K562 (cell line): ENCODE measurements around the gene FERMT3. TPM values are rescaled to one million over a fixed set of nuclear protein-coding genes. Genes with fewer than 3 reads are reported as not detected.

Experiments used
- ASH1L ChIP-seq: fragments of 450-650 bp; IDR thresholded peaks from 2 replicates; pipeline ENCODE4 v1.6.1; 2018; ENCODE audit warnings: borderline replicate concordance, mild to moderate bottlenecking, low read depth; ENCODE audit not compliant: partially characterized antibody
- CBFA2T3 ChIP-seq: fragments of 450-650 bp; IDR thresholded peaks from 2 replicates; pipeline ENCODE4 v1.6.1; 2017
- EGR1 ChIP-seq: fragments of 450-650 bp; conservative IDR thresholded peaks from 2 replicates; pipeline ENCODE4 v1.6.1; 2017; ENCODE audit warnings: mild to moderate bottlenecking
- FOS ChIP-seq: IDR thresholded peaks from 3 replicates; pipeline ENCODE4 v1.6.1; 2011; ENCODE audit not compliant: insufficient read length; ENCODE audit errors: extremely low read depth
- ILF3 ChIP-seq: fragments of 450-650 bp; IDR thresholded peaks from 2 replicates; pipeline ENCODE4 v1.6.1; 2018; ENCODE audit warnings: antibody characterized with exemption, mild to moderate bottlenecking, moderate library complexity, borderline replicate concordance
- JUNB ChIP-seq: fragments of 450-650 bp; formaldehyde crosslinking; conservative IDR thresholded peaks from 2 replicates; pipeline ENCODE4 v1.4.0; 2020; ENCODE audit warnings: mild to moderate bottlenecking
- KDM1A ChIP-seq, 2 experiments: fragments of 450-650 bp; IDR thresholded peaks; 2 replicates each; pipeline ENCODE4 v1.6.1; 2016; ENCODE audit warnings: mild to moderate bottlenecking in 2 of 2
- MTF1 ChIP-seq: fragments of 250-450 bp; sonication (Bioruptor Pico); IDR thresholded peaks from 2 replicates; pipeline ENCODE4 v1.9.0; 2021; ENCODE audit warnings: moderate library complexity, mild to moderate bottlenecking, inconsistent platforms, borderline replicate concordance
- MYBL2 ChIP-seq, 2 experiments: fragments of 450-650 bp in 1 of 2; sonication (generic) in 1 of 2; formaldehyde crosslinking in 1 of 2; IDR thresholded peaks; 2 replicates each; pipeline versions ENCODE4 v1.6.1 to v1.8.1; 2017 to 2022; ENCODE audit warnings: borderline replicate concordance in 1 of 2, inconsistent platforms in 1 of 2, low read depth in 1 of 2, mild to moderate bottlenecking in 1 of 2, missing genetic modification reagents in 1 of 2, moderate library complexity in 1 of 2
- POLR2A ChIP-seq: fragments of 450-650 bp; conservative IDR thresholded peaks from 2 replicates; pipeline ENCODE4 v1.6.1; 2016
- POLR3G ChIP-seq: IDR thresholded peaks from 2 replicates; pipeline ENCODE4 v1.6.1; 2011; ENCODE audit not compliant: insufficient read length, insufficient replicate concordance; ENCODE audit errors: extremely low read depth
- PPARD ChIP-seq: fragments of 250-450 bp; sonication (Bioruptor Pico); IDR thresholded peaks from 2 replicates; pipeline ENCODE4 v1.8.0; 2022; ENCODE audit warnings: inconsistent platforms, mild to moderate bottlenecking, moderate library complexity
- PTRF ChIP-seq: fragments of 450-650 bp; IDR thresholded peaks from 2 replicates; pipeline ENCODE4 v1.6.1; 2016; ENCODE audit warnings: mild to moderate bottlenecking, missing genetic modification characterization, missing compliant biosample characterization
- RBM15 ChIP-seq: fragments of 200-400 bp; formaldehyde crosslinking; IDR thresholded peaks from 2 replicates; pipeline ENCODE4 v1.6.1; 2018; ENCODE audit warnings: mild to moderate bottlenecking, low read length, moderate library complexity; ENCODE audit not compliant: insufficient read depth
- RUNX1 ChIP-seq: sonication (generic); IDR thresholded peaks from 2 replicates; pipeline ENCODE4 v1.6.1; 2016; ENCODE audit warnings: antibody characterized with exemption, low read depth
- TAF1 ChIP-seq: IDR thresholded peaks from 2 replicates; pipeline ENCODE4 v1.6.1; 2011; ENCODE audit warnings: mild to moderate bottlenecking, low read length, moderate library complexity; ENCODE audit not compliant: insufficient read depth, control insufficient read depth, severe bottlenecking; ENCODE audit errors: extremely low read depth
- TBL1XR1 ChIP-seq, 2 experiments: IDR thresholded peaks; 2 replicates each; pipeline ENCODE4 v1.6.1; 2012; ENCODE audit warnings: improper control_type of control experiment in 2 of 2, low read length in 2 of 2, mild to moderate bottlenecking in 1 of 2
- TRIM24 ChIP-seq, 2 experiments: fragments of 450-650 bp; IDR thresholded peaks; 2 replicates each; pipeline ENCODE4 v1.6.1; 2016
- U2AF1 ChIP-seq: fragments of 200-400 bp; formaldehyde crosslinking; optimal IDR thresholded peaks from 2 replicates; pipeline ENCODE3; 2017; ENCODE audit warnings: mild to moderate bottlenecking, low read depth, low read length, moderate library complexity
- ZNF324 ChIP-seq: fragments of 250-450 bp; sonication (Bioruptor Pico); IDR thresholded peaks from 2 replicates; pipeline ENCODE4 v1.4.0; 2020; ENCODE audit warnings: mild to moderate bottlenecking
- ZNF785 ChIP-seq: fragments of 250-450 bp; sonication (Bioruptor Pico); IDR thresholded peaks from 2 replicates; pipeline ENCODE4 v1.4.0; 2020; ENCODE audit warnings: mild to moderate bottlenecking
- polyA plus RNA-seq, 8 experiments: library from polyadenylated mRNA; depleted of rRNA in 4 of 8; stranded (reverse) in 5 of 8; unstranded in 3 of 8; fragments of >200 nt; fragmentation: Nextera tagmentation in 2 of 8; fragmentation: Illumina TruSeq in 1 of 8; extraction: Ambion mirVana in 2 of 8; extraction: Trizol in 1 of 8; gene quantifications; 2 replicates each; pipeline versions ENCODE4 v1.2.1 to v1.2.3, GENCODE V29; 2011 to 2014; ENCODE audit warnings: inconsistent platforms in 1 of 8, missing spikeins in 1 of 8
- total RNA-seq, 7 experiments: library from RNA; depleted of rRNA in 6 of 7; stranded (reverse); fragments of >200 nt in 6 of 7; fragmentation: Illumina TruSeq in 2 of 7; extraction: Trizol in 2 of 7; gene quantifications; 2 replicates each; pipeline versions ENCODE4 v1.2.1 to v1.2.3, GENCODE V29; 2011 to 2021; ENCODE audit warnings: low replicate concordance in 1 of 7
- TF ChIP-seq, protein P1 (sequence below): sonication (generic); IDR thresholded peaks from 2 replicates; pipeline ENCODE4 v1.6.1; 2016
- TF ChIP-seq, protein P2 (sequence below): fragments of 250-450 bp; sonication (Bioruptor Pico); IDR thresholded peaks from 2 replicates; pipeline ENCODE4 v1.5.0; 2022; ENCODE audit warnings: mild to moderate bottlenecking
- TF ChIP-seq, protein P3 (sequence below): fragments of 450-650 bp; formaldehyde crosslinking; conservative IDR thresholded peaks from 2 replicates; pipeline ENCODE4 v1.4.0; 2022; ENCODE audit warnings: mild to moderate bottlenecking, missing genetic modification characterization
- TF ChIP-seq, protein P4 (sequence below): fragments of 250-450 bp; sonication (Bioruptor Pico); IDR thresholded peaks from 2 replicates; pipeline ENCODE4 v1.5.0; 2021

The FERMT3 gene
- total and polyA plus RNA-seq, 9 of the 15 experiments (the other 6 are each of a cell fraction or from before 2014, with no cell fraction given), result 3.2 to 275 (median 79.7) TPM

DNA sequence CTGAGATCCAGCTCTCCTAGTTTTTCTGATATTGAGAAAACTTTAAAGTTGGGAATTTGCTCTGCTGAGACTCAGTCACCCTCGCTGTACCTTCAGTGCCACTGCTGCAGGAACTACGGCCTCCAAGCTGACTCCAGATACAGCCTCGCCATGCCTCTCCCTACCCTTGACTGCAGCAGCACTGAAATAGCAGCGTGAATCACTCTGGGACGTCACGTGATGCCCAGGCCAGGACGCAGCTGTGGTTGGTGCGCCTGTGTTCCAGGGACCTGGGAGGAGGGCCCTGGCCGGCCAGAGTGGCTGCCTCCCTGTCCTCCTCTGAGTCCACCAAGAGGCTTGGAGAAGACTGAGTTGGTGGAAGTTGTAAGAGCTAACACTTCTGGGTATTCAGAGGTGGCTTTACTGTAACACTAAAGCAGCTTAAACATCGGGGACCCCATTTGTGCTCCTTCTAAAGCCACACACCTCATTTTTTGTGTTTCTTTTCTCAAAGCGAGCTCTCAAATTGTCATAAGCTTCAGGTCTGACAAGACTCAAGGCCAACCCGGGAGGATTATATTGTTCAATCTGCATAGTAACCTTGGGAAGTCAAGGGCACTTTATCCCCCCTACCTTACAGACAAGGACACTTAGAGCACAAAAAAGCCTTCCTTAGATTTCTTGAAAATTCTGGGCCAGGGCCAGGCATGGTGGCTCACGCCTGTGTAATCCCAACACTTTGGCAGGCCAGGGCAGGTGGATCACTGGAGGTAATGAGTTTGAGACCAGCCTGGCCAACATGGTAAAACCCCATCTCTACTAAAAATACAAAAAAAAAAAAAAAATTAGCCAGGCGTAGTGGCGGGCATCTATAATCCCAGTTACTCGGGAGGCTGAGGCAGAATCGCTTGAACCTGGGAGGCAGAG is 24.8 kb upstream of the FERMT3 start (continued):
- TF ChIP-seq, protein P1, sequence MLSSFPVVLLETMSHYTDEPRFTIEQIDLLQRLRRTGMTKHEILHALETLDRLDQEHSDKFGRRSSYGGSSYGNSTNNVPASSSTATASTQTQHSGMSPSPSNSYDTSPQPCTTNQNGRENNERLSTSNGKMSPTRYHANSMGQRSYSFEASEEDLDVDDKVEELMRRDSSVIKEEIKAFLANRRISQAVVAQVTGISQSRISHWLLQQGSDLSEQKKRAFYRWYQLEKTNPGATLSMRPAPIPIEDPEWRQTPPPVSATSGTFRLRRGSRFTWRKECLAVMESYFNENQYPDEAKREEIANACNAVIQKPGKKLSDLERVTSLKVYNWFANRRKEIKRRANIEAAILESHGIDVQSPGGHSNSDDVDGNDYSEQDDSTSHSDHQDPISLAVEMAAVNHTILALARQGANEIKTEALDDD, result no peak
- TF ChIP-seq ZNF324 (CRISPR knock-in tag) (no peak), ASH1L (no peak), KDM1A (IDR thresholded peaks at IDR 0.05) (no peak), PTRF (tag) (no peak), RUNX1 (no peak), TRIM24 (IDR thresholded peaks at IDR 0.05) (no peak), RBM15 (no peak), PPARD (CRISPR knock-in tag) (no peak), U2AF1 (no peak), POLR3G (no peak), FOS (peak; percentile 37), MYBL2 (IDR thresholded peaks at IDR 0.05; ENCODE audit: low read depth) (no peak), MYBL2 (CRISPR knock-in tag; IDR thresholded peaks at IDR 0.05; ENCODE audit: borderline replicate concordance) (no peak), MTF1 (CRISPR knock-in tag) (no peak), JUNB (no peak), ZNF785 (CRISPR knock-in tag) (no peak), ILF3 (no peak), CBFA2T3 (peak; percentile 41), TBL1XR1 (IDR thresholded peaks at IDR 0.05; ENCODE audit: low read length in 2 of 2) (no peak), EGR1 (no peak; the same call in 1 of the 2 replicates), POLR2A (peak; percentile 67), TAF1 (peak; percentile 60)
- TF ChIP-seq, protein P2, sequence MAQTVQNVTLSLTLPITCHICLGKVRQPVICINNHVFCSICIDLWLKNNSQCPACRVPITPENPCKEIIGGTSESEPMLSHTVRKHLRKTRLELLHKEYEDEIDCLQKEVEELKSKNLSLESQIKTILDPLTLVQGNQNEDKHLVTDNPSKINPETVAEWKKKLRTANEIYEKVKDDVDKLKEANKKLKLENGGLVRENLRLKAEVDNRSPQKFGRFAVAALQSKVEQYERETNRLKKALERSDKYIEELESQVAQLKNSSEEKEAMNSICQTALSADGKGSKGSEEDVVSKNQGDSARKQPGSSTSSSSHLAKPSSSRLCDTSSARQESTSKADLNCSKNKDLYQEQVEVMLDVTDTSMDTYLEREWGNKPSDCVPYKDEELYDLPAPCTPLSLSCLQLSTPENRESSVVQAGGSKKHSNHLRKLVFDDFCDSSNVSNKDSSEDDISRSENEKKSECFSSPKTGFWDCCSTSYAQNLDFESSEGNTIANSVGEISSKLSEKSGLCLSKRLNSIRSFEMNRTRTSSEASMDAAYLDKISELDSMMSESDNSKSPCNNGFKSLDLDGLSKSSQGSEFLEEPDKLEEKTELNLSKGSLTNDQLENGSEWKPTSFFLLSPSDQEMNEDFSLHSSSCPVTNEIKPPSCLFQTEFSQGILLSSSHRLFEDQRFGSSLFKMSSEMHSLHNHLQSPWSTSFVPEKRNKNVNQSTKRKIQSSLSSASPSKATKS (CRISPR knock-in tag), result no peak
- TF ChIP-seq, protein P3, sequence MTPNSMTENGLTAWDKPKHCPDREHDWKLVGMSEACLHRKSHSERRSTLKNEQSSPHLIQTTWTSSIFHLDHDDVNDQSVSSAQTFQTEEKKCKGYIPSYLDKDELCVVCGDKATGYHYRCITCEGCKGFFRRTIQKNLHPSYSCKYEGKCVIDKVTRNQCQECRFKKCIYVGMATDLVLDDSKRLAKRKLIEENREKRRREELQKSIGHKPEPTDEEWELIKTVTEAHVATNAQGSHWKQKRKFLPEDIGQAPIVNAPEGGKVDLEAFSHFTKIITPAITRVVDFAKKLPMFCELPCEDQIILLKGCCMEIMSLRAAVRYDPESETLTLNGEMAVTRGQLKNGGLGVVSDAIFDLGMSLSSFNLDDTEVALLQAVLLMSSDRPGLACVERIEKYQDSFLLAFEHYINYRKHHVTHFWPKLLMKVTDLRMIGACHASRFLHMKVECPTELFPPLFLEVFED (CRISPR knock-in tag), result no peak
- TF ChIP-seq, protein P4, sequence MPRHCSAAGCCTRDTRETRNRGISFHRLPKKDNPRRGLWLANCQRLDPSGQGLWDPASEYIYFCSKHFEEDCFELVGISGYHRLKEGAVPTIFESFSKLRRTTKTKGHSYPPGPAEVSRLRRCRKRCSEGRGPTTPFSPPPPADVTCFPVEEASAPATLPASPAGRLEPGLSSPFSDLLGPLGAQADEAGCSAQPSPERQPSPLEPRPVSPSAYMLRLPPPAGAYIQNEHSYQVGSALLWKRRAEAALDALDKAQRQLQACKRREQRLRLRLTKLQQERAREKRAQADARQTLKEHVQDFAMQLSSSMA (CRISPR knock-in tag), result no peak
